ENCODE data around the gene SLC4A8. TPM values are rescaled to one million over a fixed set of nuclear protein-coding genes. Genes with fewer than 3 reads are reported as not detected.

Gene SLC4A8
- total and polyA plus RNA-seq, 9 of the 15 experiments (the other 6 are each of a cell fraction or from before 2014, with no cell fraction given): 0.04 to 1.5 (median 0.12) TPM; not detected in 2

DNA sequence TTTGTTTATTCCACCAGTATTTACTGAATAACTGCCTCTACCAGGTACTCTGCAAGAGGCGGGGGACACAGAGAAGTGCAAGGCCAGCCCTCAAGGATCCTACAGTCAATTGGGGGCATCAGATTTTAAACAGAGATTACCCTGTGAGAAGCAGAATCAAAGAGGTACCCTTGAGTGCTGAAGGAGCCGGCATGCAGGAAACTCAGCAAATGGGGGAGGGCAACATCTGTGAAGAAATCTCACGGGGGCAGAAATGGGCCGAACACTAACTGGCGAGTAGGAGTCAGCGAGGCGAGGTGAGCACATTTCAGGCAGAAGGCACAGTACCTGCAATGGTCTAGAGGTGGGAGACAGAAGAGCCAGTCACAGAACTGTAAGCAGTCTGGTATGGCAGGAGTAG is 42.5 kb upstream of the SLC4A8 start (continued):
- TF ChIP-seq, protein P1, sequence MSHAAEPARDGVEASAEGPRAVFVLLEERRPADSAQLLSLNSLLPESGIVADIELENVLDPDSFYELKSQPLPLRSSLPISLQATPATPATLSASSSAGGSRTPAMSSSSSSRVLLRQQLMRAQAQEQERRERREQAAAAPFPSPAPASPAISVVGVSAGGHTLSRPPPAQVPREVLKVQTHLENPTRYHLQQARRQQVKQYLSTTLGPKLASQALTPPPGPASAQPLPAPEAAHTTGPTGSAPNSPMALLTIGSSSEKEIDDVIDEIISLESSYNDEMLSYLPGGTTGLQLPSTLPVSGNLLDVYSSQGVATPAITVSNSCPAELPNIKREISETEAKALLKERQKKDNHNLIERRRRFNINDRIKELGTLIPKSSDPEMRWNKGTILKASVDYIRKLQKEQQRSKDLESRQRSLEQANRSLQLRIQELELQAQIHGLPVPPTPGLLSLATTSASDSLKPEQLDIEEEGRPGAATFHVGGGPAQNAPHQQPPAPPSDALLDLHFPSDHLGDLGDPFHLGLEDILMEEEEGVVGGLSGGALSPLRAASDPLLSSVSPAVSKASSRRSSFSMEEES (CRISPR knock-in tag; IDR thresholded peaks at IDR 0.05): no peak
- TF ChIP-seq RBFOX2 (IDR thresholded peaks at IDR 0.05; ENCODE audit: low read depth, low read length) (no peak), ZNF551 (CRISPR knock-in tag; IDR thresholded peaks at IDR 0.05) (no peak), ASH1L (IDR thresholded peaks at IDR 0.05; ENCODE audit: borderline replicate concordance, low read depth, partially characterized antibody) (no peak), MTA2 (IDR thresholded peaks at IDR 0.05; ENCODE audit: low read depth) (no peak), TAL1 (IDR thresholded peaks at IDR 0.05) (no peak)

DNA sequence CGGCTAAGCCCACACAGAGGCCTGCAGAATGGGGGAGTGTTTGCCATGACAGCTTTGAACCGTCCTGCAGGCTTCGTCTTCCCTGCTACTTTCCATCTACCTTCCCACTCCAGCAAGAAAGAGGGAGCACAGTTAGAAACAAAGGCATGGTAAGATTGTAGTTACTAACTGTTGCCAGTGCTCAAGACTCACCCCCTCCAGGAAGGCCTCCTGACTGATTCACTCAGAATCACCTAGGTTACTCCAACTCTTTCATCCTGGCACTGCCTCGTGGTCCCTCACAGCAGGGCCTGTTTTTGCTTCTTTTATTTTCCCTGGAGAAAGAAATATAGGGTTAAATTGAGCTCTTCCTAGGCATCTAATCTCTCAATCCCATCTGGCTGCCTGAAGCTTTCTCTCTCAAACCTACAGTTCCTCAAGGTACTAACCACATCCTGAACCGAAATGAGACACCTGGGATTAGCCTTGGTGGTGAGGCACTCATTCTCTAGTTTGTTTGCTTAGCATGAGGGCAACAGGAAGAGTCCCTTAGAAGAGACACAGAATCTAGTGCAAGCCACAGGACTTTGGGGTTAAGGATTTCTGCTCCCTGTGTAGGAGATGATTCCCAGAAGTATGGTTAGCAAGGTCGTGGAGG is 41.2 kb upstream of the SLC4A8 start:
- in situ Hi-C loops (cut with MboI): no loop called here
- peaks cover 12% of the 10 kb centered on the region in 2 experiments; a peak in 4 of 5 replicates for H3K4me1 ChIP-seq (replicated peaks in 1 of 2; ENCODE audit: control insufficient read depth in 2 of 2, insufficient read depth in 2 of 2, low read length in 2 of 2)
- POLR2A ChIA-PET: interaction anchor here (0.6 to 1.1 kb wide), 3 partner anchors 10 to 517 kb away, joined by 3 to 4 read pairs (median 4); no protein-coding TSS in a partner anchor
- no peak for TF ChIP-seq SUPT5H (IDR thresholded peaks at IDR 0.05)
- TF ChIP-seq RBM25 (IDR thresholded peaks at IDR 0.05; ENCODE audit: low read depth, low read length, severe bottlenecking): peak; percentile 25
- no peak for TF ChIP-seq MAZ (CRISPR knock-in tag; conservative IDR thresholded peaks at IDR 0.05 in 1 of 2, IDR thresholded peaks at IDR 0.05 in 1 of 2)
- TF ChIP-seq MECOM (CRISPR knock-in tag; IDR thresholded peaks at IDR 0.05): no peak
- TF ChIP-seq ZEB2 (IDR thresholded peaks at IDR 0.05): peak; percentile 24; the same call in 1 of the 2 replicates
- peak; percentile 95 for TF ChIP-seq ZFP36 (IDR thresholded peaks at IDR 0.05; ENCODE audit: low read depth, low read length, partially characterized antibody)

More for the DNA sequence above, 41.2 kb upstream of the SLC4A8 start:
- H2AFZ ChIP-seq (ENCODE audit: low read depth, low read length): no peak overlapping the region
- no peaks in the 10 kb centered on the region for H3K27me3 ChIP-seq (ENCODE audit: control insufficient read depth in 2 of 2, insufficient read depth in 2 of 2, low read length in 2 of 2)
- FAIRE-seq (peak; percentile 29), DNase-seq (ENCODE audit: extremely low read depth in 1 of 4, low spot score in 3 of 4) (no peak), ATAC-seq (no peak)
- no TSS peak for BruUV-seq (replicated peaks)
- no peaks in the 10 kb centered on the region for H3K36me3 ChIP-seq (ENCODE audit: control insufficient read depth, insufficient read depth, low read length)
- H3K4me3 ChIP-seq: no peak overlapping the region
- 56% methylated on average over 6 of the region's 6 CpGs for WGBS (ENCODE audit: insufficient coverage, low coverage, missing lambda C conversion rate)
- H3K9me3 ChIP-seq (replicated peaks; ENCODE audit: control insufficient read depth, insufficient read depth, low read depth, low read length): no peaks in the 10 kb centered on the region
- no peak overlapping the region for H3K27ac ChIP-seq (ENCODE audit: extremely low read depth, low read depth, low read length)
- H3K9ac ChIP-seq (ENCODE audit: insufficient read depth in 1 of 2, low read depth in 2 of 2, low read length in 2 of 2): no peak overlapping the region; a peak in 1 of 4 replicates
- no peaks in the 10 kb centered on the region for H3K79me2 ChIP-seq (ENCODE audit: control insufficient read depth, insufficient read depth, low read length)
- no peak overlapping the region for H3K4me2 ChIP-seq (ENCODE audit: insufficient read depth, low read length)
- no peaks in the 10 kb centered on the region; the same call in 1 of the 2 replicates for H4K20me1 ChIP-seq (replicated peaks; ENCODE audit: control insufficient read depth, insufficient read depth, low read length)
- CTCF ChIA-PET (ENCODE audit: low intra/inter-chr PET ratio): no interaction called here
- H3K9me1 ChIP-seq (ENCODE audit: control insufficient read depth, insufficient read depth, low read length): no peaks in the 10 kb centered on the region
- intact Hi-C loops (cut with micrococcal nuclease): no loop called here

Data from K562 (cell line).